AG04450 (cell line): Measurements from ENCODE around the gene MYBBP1A. TPM values are rescaled to one million over a fixed set of nuclear protein-coding genes. Genes with fewer than 3 reads are reported as not detected.

Source experiments
- CTCF ChIA-PET: fragments of 300-600, 350-600 bp; formaldehyde crosslinking; extraction: SDS; loops from one replicate; lab custom pipeline; 2022; ENCODE audit warnings: antibody characterized with exemption, inconsistent platforms; lab: Charles Lee
- POLR2A ChIA-PET: fragments of 350-600 bp; formaldehyde crosslinking; extraction: SDS; loops from one replicate; lab custom pipeline; 2021; ENCODE audit warnings: antibody characterized with exemption, inconsistent platforms; lab: Yijun Ruan, JAX
- DNase-seq: peaks from one replicate; pipeline ENCODE4 v3.0.0-alpha.2; 2011; ENCODE audit warnings: low read depth, low spot score
- H3K27ac ChIP-seq: one replicate; pipeline ENCODE4 v1.5.1; 2012; ENCODE audit warnings: low read depth, low read length, control low read depth
- H3K27me3 ChIP-seq: one replicate; pipeline ENCODE4 v1.6.0; 2012; ENCODE audit warnings: low read length; ENCODE audit not compliant: control insufficient read depth, insufficient read depth
- H3K4me3 ChIP-seq: 2 replicates; pipeline ENCODE4 v1.5.1; 2011; ENCODE audit warnings: mild to moderate bottlenecking, low read depth, low read length, control low read depth
- H3K9me3 ChIP-seq: 2 replicates; pipeline ENCODE4 v1.5.1; 2012; ENCODE audit warnings: low read length; ENCODE audit not compliant: control insufficient read depth, insufficient read depth
- polyA plus RNA-seq: library from polyadenylated mRNA; depleted of rRNA; stranded (reverse); fragments of >200 nt; gene quantifications from 2 replicates; pipeline ENCODE4 v1.2.3, GENCODE V29; 2011
- TF ChIP-seq, protein P1 (sequence below): IDR thresholded peaks from 2 replicates; pipeline ENCODE4 v1.5.1; 2011; ENCODE audit warnings: low read depth, low read length, control low read depth, inconsistent platforms

MYBBP1A gene
- polyA plus RNA-seq, 1 experiment: 12.5 TPM

DNA sequence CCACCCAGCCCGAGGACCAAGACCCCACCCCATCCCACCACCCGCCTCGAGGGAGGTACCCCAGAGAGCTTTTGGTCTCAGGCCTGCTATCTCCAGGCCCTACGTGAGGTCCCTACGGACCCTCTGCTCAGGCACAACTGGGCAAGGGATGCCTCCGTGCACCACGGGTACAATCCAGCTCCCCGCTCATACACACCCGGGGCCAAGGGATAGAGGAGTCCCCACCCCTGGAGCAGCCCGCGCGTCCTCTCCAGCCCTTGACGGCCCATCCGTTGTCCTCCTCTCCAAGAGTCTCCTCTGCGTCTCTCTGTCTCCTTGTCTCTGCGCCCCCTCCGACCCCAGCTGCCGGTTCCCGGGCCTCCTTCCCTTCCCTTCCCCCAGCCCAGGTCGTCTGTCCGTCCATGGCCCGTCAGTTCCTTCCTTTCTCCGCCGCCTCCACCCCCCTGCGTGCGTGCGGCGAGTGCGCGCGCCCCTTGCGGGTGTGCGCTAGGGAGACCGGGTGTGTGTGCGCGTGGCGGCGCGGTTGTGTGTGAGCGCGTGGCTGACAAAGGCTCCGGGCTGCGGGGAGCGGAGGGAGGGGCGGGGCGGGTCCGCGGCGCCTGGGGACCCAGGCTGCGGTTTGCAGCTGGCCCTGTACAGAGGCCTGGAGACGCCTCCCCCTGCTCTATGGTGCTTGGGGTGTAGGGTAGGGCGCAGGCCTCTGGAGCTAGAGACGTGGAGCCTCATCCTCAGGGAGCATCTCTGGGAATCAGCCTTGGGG is 55.6 kb downstream of the MYBBP1A start:
- TF ChIP-seq, protein P1, sequence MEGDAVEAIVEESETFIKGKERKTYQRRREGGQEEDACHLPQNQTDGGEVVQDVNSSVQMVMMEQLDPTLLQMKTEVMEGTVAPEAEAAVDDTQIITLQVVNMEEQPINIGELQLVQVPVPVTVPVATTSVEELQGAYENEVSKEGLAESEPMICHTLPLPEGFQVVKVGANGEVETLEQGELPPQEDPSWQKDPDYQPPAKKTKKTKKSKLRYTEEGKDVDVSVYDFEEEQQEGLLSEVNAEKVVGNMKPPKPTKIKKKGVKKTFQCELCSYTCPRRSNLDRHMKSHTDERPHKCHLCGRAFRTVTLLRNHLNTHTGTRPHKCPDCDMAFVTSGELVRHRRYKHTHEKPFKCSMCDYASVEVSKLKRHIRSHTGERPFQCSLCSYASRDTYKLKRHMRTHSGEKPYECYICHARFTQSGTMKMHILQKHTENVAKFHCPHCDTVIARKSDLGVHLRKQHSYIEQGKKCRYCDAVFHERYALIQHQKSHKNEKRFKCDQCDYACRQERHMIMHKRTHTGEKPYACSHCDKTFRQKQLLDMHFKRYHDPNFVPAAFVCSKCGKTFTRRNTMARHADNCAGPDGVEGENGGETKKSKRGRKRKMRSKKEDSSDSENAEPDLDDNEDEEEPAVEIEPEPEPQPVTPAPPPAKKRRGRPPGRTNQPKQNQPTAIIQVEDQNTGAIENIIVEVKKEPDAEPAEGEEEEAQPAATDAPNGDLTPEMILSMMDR: no peak
- Histone ChIP-seq H3K27ac (no peak overlapping the region), H3K9me3 (no peaks in the 10 kb centered on the region), H3K4me3 (no peak overlapping the region), H3K27me3 (peaks cover 67% of the 10 kb centered on the region)
- POLR2A ChIA-PET: no interaction called here
- CTCF ChIA-PET: interaction anchor here (0.8 kb wide), 1 partner anchor 201 kb away, joined by 3 read pairs; no protein-coding TSS in a partner anchor
- no peak for DNase-seq

DNA sequence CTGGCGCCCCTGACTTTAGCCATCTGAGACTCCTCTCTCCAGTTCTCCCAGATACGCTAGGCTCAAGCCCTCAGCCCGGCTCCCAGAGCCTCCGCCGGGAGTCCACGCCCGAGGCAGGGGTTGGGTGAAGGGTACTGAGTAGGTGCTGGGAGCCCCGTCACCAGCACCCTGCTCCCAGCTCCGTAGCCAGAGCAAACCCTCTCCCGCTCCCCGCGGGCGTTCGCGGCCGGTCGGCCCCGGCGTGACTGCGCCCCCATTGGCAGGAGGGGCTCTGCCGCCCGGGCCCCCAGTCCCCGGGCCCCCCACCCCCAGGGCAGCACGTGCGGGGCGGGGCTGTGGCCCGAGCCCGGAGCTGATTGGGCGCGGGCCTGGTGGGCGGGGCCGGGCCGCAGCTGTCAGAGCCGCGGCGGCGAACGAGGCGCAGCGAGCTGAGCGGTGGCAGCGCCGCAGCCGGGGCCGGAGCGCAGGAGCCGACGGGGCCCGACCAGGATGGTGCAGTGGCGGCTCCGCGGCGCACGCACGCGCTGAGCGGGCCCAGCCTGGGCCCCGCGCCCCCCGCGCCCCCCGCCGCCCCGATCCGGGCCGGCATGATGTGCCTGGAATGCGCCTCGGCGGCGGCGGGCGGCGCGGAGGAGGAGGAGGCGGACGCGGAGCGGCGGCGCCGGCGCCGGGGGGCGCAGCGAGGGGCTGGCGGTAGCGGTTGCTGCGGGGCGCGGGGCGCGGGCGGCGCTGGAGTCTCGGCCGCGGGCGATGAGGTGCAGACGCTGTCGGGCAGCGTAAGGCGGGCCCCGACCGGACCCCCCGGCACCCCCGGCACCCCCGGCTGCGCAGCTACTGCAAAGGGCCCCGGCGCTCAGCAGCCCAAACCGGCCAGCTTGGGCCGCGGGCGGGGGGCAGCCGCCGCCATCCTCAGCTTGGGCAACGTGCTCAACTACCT is 56.5 kb downstream of the MYBBP1A start, which contains the start of gene SPNS2:
Gene SPNS2, plus strand, starts transcription at position 421 of the 937 bp plus-strand sequence. Its CDS starts 167 bp downstream, at position 588.
- TF ChIP-seq, protein P1: no peak
- peaks cover 62% of the 10 kb centered on the region for H3K27me3 ChIP-seq
- ChIA-PET POLR2A (no interaction called here), CTCF (interaction anchor here (0.6 kb wide), 1 partner anchor 92 kb away, joined by 6 read pairs; no protein-coding TSS in a partner anchor)
- H3K4me3 ChIP-seq: no peak within 1 kb of the TSS
- H3K27ac ChIP-seq: no peak within 1 kb of the TSS
- no peaks in the 10 kb centered on the region for H3K9me3 ChIP-seq
- DNase-seq: no peak

DNA sequence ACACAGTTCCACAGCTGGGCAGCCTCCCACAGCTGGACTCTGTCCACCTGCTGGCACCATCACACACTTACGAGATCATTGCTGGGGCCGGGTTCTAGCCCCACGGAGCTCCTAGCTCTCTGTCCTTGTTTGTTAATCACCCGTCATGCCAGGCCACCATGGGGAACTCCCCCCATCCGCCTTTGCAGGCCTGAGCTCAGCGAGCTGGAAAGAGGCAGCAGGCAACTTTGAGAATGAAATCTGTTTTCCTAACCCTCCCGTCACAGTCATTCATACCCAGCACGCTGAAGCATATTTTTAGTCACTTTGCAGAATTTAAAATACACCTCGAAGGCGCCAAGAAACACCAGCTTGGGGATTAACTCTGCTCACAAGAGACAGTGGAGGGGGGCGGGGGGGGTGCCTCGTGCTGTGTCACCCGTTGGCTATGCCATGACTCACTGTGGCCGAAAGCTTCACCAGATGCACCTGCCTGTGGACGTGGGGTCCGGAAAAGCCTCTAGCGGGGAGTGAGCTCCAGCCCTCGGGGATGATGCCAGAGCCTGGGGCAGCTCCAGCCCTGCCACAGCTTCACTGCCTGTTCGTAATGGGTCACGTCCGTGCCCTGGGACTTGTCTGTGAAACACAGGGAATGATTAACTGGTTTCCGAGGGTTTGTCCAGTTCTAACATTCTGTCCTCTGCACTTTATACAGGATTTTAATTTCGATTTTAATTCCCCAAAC is 57.9 kb downstream of the MYBBP1A start:
- ChIA-PET CTCF (interaction anchor here (0.5 kb wide), 1 partner anchor 823 kb away, joined by 5 read pairs; no protein-coding TSS in a partner anchor), POLR2A (no interaction called here)
- H3K27ac ChIP-seq: no peak overlapping the region
- no peak for DNase-seq
- TF ChIP-seq, protein P1: no peak
- no peak overlapping the region for H3K4me3 ChIP-seq
- H3K9me3 ChIP-seq: no peaks in the 10 kb centered on the region
- peaks cover 50% of the 10 kb centered on the region for H3K27me3 ChIP-seq

DNA sequence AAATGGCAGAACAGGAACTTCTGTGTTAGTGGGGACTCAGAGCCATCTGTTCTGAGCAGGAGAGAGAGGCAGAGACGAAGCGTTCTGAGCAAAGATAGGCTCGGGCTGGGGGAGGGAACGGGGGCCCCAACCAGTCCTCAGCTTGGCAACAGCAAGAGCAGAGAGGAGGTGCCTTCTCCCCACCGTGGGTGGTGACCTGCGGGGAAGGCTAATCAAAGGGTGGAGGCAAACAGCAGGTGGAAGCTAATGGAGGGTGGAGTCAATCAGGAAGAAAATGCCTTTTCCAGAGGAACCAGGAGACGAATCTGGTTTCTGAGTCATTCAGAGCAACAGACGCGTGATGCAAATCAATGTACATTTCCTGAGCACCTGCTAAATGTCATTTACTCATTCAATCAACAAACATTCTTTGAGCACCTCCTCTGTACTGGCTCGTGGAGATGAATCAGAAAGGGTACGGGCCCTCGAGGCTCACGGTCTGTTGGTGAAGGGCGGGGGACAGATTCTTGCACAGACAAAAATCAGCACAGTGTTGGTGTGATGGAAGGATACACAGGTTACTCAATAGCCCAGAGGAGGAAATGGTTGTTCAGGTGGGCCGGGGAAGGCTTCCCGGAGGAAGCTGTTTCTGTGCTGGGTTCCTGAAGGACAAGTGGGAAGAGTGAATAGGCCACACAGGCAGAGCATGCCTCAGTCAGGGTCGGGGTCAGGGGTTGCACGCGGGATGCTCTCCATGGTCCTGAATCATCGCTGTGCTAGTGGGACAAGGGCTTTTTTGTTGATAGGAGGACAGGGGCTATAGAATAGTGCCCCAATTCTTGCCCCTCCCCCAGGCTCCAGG is 62.2 kb downstream of the MYBBP1A start:
- no peak overlapping the region for H3K4me3 ChIP-seq
- no peaks in the 10 kb centered on the region for H3K9me3 ChIP-seq
- TF ChIP-seq, protein P1: no peak
- no peak overlapping the region for H3K27ac ChIP-seq
- ChIA-PET POLR2A (no interaction called here), CTCF (no interaction called here)
- DNase-seq: no peak
- H3K27me3 ChIP-seq: peaks cover 21% of the 10 kb centered on the region
